ENCODE data around the gene UQCC2. TPM values are rescaled to one million over a fixed set of nuclear protein-coding genes. Genes with fewer than 3 reads are reported as not detected.

The UQCC2 gene
- total and polyA plus RNA-seq, 2 of the 4 experiments (the other 2 are of a cell fraction): 13.8 to 34.5 TPM

- no TSS peak for BruUV-seq (replicated peaks)
- Histone ChIP-seq H3K36me3 (ENCODE audit: control insufficient read depth, insufficient read depth, low read length) (no peaks in the 10 kb centered on the region), H3K27me3 (ENCODE audit: control insufficient read depth, insufficient read depth, low read length) (no peaks in the 10 kb centered on the region), H3K27ac (ENCODE audit: insufficient read depth, low read length) (no peak overlapping the region), H4K8ac (ENCODE audit: low read depth in 2 of 2, low read length in 2 of 2) (no peak overlapping the region), H4K5ac (ENCODE audit: low read depth, low read length) (no peak overlapping the region), H2AK5ac (ENCODE audit: low read depth, low read length) (no peak overlapping the region), H3K4ac (ENCODE audit: low read depth, low read length) (no peak overlapping the region), H3K9me1 (ENCODE audit: insufficient read depth, low read length) (peaks cover 4% of the 10 kb centered on the region; the same call in 1 of the 2 replicates), H4K91ac (ENCODE audit: insufficient read depth, low read depth, low read length) (no peak overlapping the region), H3K4me2 (ENCODE audit: low read depth, low read length) (no peak overlapping the region), H3K23ac (ENCODE audit: low read depth, low read length) (no peak overlapping the region), H3K9me3 (ENCODE audit: control insufficient read depth, insufficient read depth, low read length) (no peaks in the 10 kb centered on the region), H2BK120ac (ENCODE audit: low read depth, low read length) (no peak overlapping the region), H3K4me3 (ENCODE audit: insufficient read depth, low read depth, low read length) (no peak overlapping the region), H3K9ac (ENCODE audit: low read depth, low read length) (no peak overlapping the region), H3K79me1 (ENCODE audit: low read depth in 1 of 2, low read length in 2 of 2) (no peaks in the 10 kb centered on the region), H2AK9ac (replicated peaks; ENCODE audit: low read depth, low read length, poor library complexity) (no peak overlapping the region), H4K20me1 (ENCODE audit: insufficient read depth, low read length) (no peaks in the 10 kb centered on the region), H2BK20ac (ENCODE audit: low read depth, low read length) (no peak overlapping the region), H3K4me1 (ENCODE audit: control insufficient read depth, insufficient read depth, low read length) (no peaks in the 10 kb centered on the region), H3K14ac (replicated peaks; ENCODE audit: low read depth, low read length) (no peak overlapping the region), H3K56ac (ENCODE audit: extremely low read depth, insufficient read depth, low read length) (no peak overlapping the region), H2AFZ (replicated peaks; ENCODE audit: low read length, poor library complexity) (no peak overlapping the region), H2BK5ac (ENCODE audit: low read depth, low read length, poor library complexity, severe bottlenecking) (no peak overlapping the region), H3K18ac (ENCODE audit: low read depth, low read length) (no peak overlapping the region), H2BK15ac (ENCODE audit: low read depth, low read length) (no peak overlapping the region)
- ATAC-seq (ENCODE audit: low read depth): no peak
- ChIA-PET POLR2A (ENCODE audit: unreplicated experiment) (no interaction called here), CTCF (no interaction called here)
- dilution Hi-C loops (cut with HindIII; ENCODE audit: low sequenced_read_pairs, unreplicated experiment): no loop called here
- DNase-seq: no peak
- in situ Hi-C loops (cut with MboI; ENCODE audit: low sequenced_read_pairs): no loop called here
- intact Hi-C loops (cut with micrococcal nuclease): no loop called here
- WGBS, 2 experiments (ENCODE audit: extremely low coverage in 2 of 2, insufficient read length in 1 of 2): 37% methylated on average over 2 of the region's 4 CpGs; no CpG with 5 or more reads in 1 of the 2 experiments
- TF ChIP-seq CEBPB (IDR thresholded peaks at IDR 0.05; ENCODE audit: low read depth, low read length) (no peak), RAD21 (IDR thresholded peaks at IDR 0.05; ENCODE audit: low read length) (no peak), MAFK (IDR thresholded peaks at IDR 0.05; ENCODE audit: low read depth, low read length) (no peak), MXI1 (IDR thresholded peaks at IDR 0.05; ENCODE audit: borderline replicate concordance, low read depth, low read length) (no peak), MAZ (IDR thresholded peaks at IDR 0.05; ENCODE audit: borderline replicate concordance, low read depth, low read length) (no peak), SMC3 (IDR thresholded peaks at IDR 0.05; ENCODE audit: low read depth, low read length) (no peak), NFE2L2 (IDR thresholded peaks at IDR 0.05; ENCODE audit: low read depth, low read length) (no peak), RFX5 (IDR thresholded peaks at IDR 0.05; ENCODE audit: low read depth, low read length) (no peak), BHLHE40 (IDR thresholded peaks at IDR 0.05; ENCODE audit: low read depth, low read length) (no peak), POLR2A (IDR thresholded peaks at IDR 0.05; ENCODE audit: low read depth, low read length) (no peak), RCOR1 (IDR thresholded peaks at IDR 0.05; ENCODE audit: insufficient replicate concordance, low read length) (no peak), ELK1 (IDR thresholded peaks at IDR 0.05; ENCODE audit: borderline replicate concordance, low read depth, low read length) (no peak), FOS (IDR thresholded peaks at IDR 0.05; ENCODE audit: low read depth, low read length) (no peak), CHD1 (IDR thresholded peaks at IDR 0.05; ENCODE audit: low read depth, low read length) (no peak)
- TF ChIP-seq, protein P1, sequence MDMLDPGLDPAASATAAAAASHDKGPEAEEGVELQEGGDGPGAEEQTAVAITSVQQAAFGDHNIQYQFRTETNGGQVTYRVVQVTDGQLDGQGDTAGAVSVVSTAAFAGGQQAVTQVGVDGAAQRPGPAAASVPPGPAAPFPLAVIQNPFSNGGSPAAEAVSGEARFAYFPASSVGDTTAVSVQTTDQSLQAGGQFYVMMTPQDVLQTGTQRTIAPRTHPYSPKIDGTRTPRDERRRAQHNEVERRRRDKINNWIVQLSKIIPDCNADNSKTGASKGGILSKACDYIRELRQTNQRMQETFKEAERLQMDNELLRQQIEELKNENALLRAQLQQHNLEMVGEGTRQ (IDR thresholded peaks at IDR 0.05; ENCODE audit: low read depth, low read length): no peak
- TF ChIP-seq, protein P2, sequence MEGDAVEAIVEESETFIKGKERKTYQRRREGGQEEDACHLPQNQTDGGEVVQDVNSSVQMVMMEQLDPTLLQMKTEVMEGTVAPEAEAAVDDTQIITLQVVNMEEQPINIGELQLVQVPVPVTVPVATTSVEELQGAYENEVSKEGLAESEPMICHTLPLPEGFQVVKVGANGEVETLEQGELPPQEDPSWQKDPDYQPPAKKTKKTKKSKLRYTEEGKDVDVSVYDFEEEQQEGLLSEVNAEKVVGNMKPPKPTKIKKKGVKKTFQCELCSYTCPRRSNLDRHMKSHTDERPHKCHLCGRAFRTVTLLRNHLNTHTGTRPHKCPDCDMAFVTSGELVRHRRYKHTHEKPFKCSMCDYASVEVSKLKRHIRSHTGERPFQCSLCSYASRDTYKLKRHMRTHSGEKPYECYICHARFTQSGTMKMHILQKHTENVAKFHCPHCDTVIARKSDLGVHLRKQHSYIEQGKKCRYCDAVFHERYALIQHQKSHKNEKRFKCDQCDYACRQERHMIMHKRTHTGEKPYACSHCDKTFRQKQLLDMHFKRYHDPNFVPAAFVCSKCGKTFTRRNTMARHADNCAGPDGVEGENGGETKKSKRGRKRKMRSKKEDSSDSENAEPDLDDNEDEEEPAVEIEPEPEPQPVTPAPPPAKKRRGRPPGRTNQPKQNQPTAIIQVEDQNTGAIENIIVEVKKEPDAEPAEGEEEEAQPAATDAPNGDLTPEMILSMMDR (conservative IDR thresholded peaks at IDR 0.05; ENCODE audit: low read depth, low read length): no peak
Observed at GRCh38 chr6:33651403-33651802, 60.1 kb downstream of the UQCC2 start.

Data from IMR-90 (cell line).